ENCODE measurements around the gene ARHGAP40.
"Not testable (repeated sequence)": the region's sequence is repeated elsewhere in the genome, so short reads cannot be mapped to it uniquely, and the experiment has no call there.

ARHGAP40 gene

GRCh38 chr20:38590676-38591473, 10.7 kb upstream of the ARHGAP40 start:
- CTCF ChIA-PET: no interaction called here
- H3K36me3 ChIP-seq (ENCODE audit: control insufficient read depth in 2 of 2, insufficient read depth in 1 of 2, low read length in 2 of 2): no peaks in the 10 kb centered on the region
- H3K4me1 ChIP-seq (ENCODE audit: control insufficient read depth, insufficient read depth, low read length): no peaks in the 10 kb centered on the region
- H3K27ac ChIP-seq (ENCODE audit: extremely low read depth, low read depth, low read length): no peak overlapping the region
- no peak overlapping the region for H3K4me3 ChIP-seq (ENCODE audit: low read depth, low read length)
- POLR2A ChIA-PET: no interaction called here
- TF ChIP-seq ZIC2 (tag by site-specific recombination; IDR thresholded peaks at IDR 0.05): peak; percentile 28; the same call in 1 of the 2 replicates
- TF ChIP-seq ZNF133 (tag by site-specific recombination; IDR thresholded peaks at IDR 0.05): no peak
- no peak for TF ChIP-seq IKZF3 (tag by site-specific recombination; IDR thresholded peaks at IDR 0.05)
- TF ChIP-seq ZNF362 (tag by site-specific recombination; IDR thresholded peaks at IDR 0.05): no peak
- TF ChIP-seq KLF1 (tag by site-specific recombination; IDR thresholded peaks at IDR 0.05): no peak
- no peaks in the 10 kb centered on the region for H3K9me3 ChIP-seq (ENCODE audit: control insufficient read depth, insufficient read depth, low read depth, low read length)

GRCh38 chr20:38591474-38592410, 9.9 kb upstream of the ARHGAP40 start:
- H3K9me3 ChIP-seq (ENCODE audit: control insufficient read depth, insufficient read depth, low read depth, low read length): no peaks in the 10 kb centered on the region
- no peaks in the 10 kb centered on the region for H3K4me1 ChIP-seq (ENCODE audit: control insufficient read depth, insufficient read depth, low read length)
- no peak overlapping the region for H3K4me3 ChIP-seq (ENCODE audit: low read depth, low read length)
- H3K36me3 ChIP-seq (ENCODE audit: control insufficient read depth in 2 of 2, insufficient read depth in 1 of 2, low read length in 2 of 2): no peaks in the 10 kb centered on the region
- ChIA-PET POLR2A (no interaction called here), CTCF (no interaction called here)
- TF ChIP-seq ZSCAN5A (tag by site-specific recombination; IDR thresholded peaks at IDR 0.05): no peak
- no peak for TF ChIP-seq ZNF341 (tag by site-specific recombination; IDR thresholded peaks at IDR 0.05; ENCODE audit: low read depth)
- no peak for TF ChIP-seq ZNF843 (tag by site-specific recombination; IDR thresholded peaks at IDR 0.05)
- TF ChIP-seq ZNF571 (tag by site-specific recombination; IDR thresholded peaks at IDR 0.05): no peak
- no peak for TF ChIP-seq BCL11B (tag by site-specific recombination; IDR thresholded peaks at IDR 0.05; ENCODE audit: low read depth)
- H3K27ac ChIP-seq (ENCODE audit: extremely low read depth, low read depth, low read length): no peak overlapping the region

GRCh38 chr20:38592411-38592790, 9.2 kb upstream of the ARHGAP40 start:
- POLR2A ChIA-PET; CTCF ChIA-PET; H3K9me3 ChIP-seq (ENCODE audit: control insufficient read depth, insufficient read depth, low read depth, low read length); H3K36me3 ChIP-seq (ENCODE audit: control insufficient read depth in 2 of 2, insufficient read depth in 1 of 2, low read length in 2 of 2); H3K4me1 ChIP-seq (ENCODE audit: control insufficient read depth, insufficient read depth, low read length); H3K27ac ChIP-seq (ENCODE audit: extremely low read depth, low read depth, low read length); H3K4me3 ChIP-seq (ENCODE audit: low read depth, low read length): not testable (repeated sequence)

- H3K4me3 ChIP-seq (ENCODE audit: low read depth, low read length); H3K9me3 ChIP-seq (ENCODE audit: control insufficient read depth, insufficient read depth, low read depth, low read length); POLR2A ChIA-PET; CTCF ChIA-PET; H3K4me1 ChIP-seq (ENCODE audit: control insufficient read depth, insufficient read depth, low read length); H3K27ac ChIP-seq (ENCODE audit: extremely low read depth, low read depth, low read length); H3K36me3 ChIP-seq (ENCODE audit: control insufficient read depth in 2 of 2, insufficient read depth in 1 of 2, low read length in 2 of 2): not testable (repeated sequence)
Measured at GRCh38 chr20:38594281-38594680, 7.3 kb upstream of the ARHGAP40 start.

- POLR2A ChIA-PET; H3K36me3 ChIP-seq (ENCODE audit: control insufficient read depth in 2 of 2, insufficient read depth in 1 of 2, low read length in 2 of 2); H3K4me3 ChIP-seq (ENCODE audit: low read depth, low read length); H3K27ac ChIP-seq (ENCODE audit: extremely low read depth, low read depth, low read length); H3K4me1 ChIP-seq (ENCODE audit: control insufficient read depth, insufficient read depth, low read length); CTCF ChIA-PET; H3K9me3 ChIP-seq (ENCODE audit: control insufficient read depth, insufficient read depth, low read depth, low read length): not testable (repeated sequence)
Measured at GRCh38 chr20:38595886-38596285, 5.7 kb upstream of the ARHGAP40 start.
